Amniotic epithelial cell (primary cell): ENCODE results near the gene TLE2.

Experiments used
- DNase-seq: peaks from one replicate; pipeline ENCODE4 v3.0.0-alpha.2; 2010; ENCODE audit warnings: low read depth

The TLE2 gene

DNA sequence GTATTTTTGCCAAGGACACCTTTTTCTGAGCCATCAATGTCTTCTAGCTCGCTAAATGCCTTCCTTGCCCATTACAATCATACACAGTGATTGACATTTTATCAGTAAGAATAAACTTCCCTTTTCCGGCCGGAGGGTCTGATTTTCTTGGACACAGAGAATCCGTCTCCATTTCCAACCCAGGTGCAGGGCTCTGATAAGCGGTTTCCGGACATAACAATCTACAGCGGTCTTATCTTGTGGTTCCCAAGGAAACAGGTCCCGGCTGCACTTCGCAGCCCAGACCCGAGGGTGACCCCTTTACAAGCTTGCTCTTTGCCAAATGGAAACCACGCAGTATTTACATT lies 79.2 kb downstream of the TLE2 start:
- peak; percentile 71 for DNase-seq
